HUDEP-2 (cell line): ENCODE measurements around the gene OR10V1.
A peak's percentile ranks its signal among the peaks of the same experiment; 100 is the strongest.

Source experiments
- DNase-seq, 76 experiments: peaks; one replicate each; lab custom pipeline; 2025; ENCODE audit not compliant: unreplicated experiment in 76 of 76; lab: John Stamatoyannopoulos, UW

OR10V1 gene

GRCh38 chr11:59713745-59714144 is at the start of gene OR10V1:
OR10V1 (minus strand) TSS chr11:59713845; CDS start chr11:59713845, 0 bp downstream.
- no peak for DNase-seq

- DNase-seq, result no peak
Observed at GRCh38 chr11:59761993-59762392, 48.3 kb upstream of the OR10V1 start.

- DNase-seq, result no peak
Observed at GRCh38 chr11:59760771-59761170, 47.1 kb upstream of the OR10V1 start.

- no peak for DNase-seq
Observed at GRCh38 chr11:59759900-59760299, 46.3 kb upstream of the OR10V1 start.

- no peak for DNase-seq
Observed at GRCh38 chr11:59758401-59759037, 44.9 kb upstream of the OR10V1 start.

GRCh38 chr11:59756845-59757244 is 43.2 kb upstream of the OR10V1 start:
- DNase-seq, result peak in 11 of 76 experiments; percentile 0 to 33 (median 12)

GRCh38 chr11:59756558-59756840 is 42.9 kb upstream of the OR10V1 start:
- DNase-seq, result no peak

- DNase-seq, result peak in 41 of 76 experiments; percentile 4 to 58 (median 18)
Observed at GRCh38 chr11:59755701-59756557, 42.3 kb upstream of the OR10V1 start.

- DNase-seq, result peak in 42 of 76 experiments; percentile 7 to 60 (median 28)
Observed at GRCh38 chr11:59754859-59755700, 41.4 kb upstream of the OR10V1 start, which contains the start of gene STX3. STX3 (plus strand) TSS chr11:59755376; CDS start chr11:59755606, 230 bp downstream.

GRCh38 chr11:59754494-59754858 is 40.8 kb upstream of the OR10V1 start:
- peak in 11 of 76 experiments; percentile 3 to 66 (median 30) for DNase-seq

GRCh38 chr11:59753650-59754493 is 40.2 kb upstream of the OR10V1 start:
- peak in 71 of 76 experiments; percentile 19 to 84 (median 66) for DNase-seq

- no peak for DNase-seq
Observed at GRCh38 chr11:59746111-59746510, 32.5 kb upstream of the OR10V1 start.

GRCh38 chr11:59730896-59731565 is 17.4 kb upstream of the OR10V1 start:
- no peak for DNase-seq

- DNase-seq, result no peak
Observed at GRCh38 chr11:59729834-59730233, 16.2 kb upstream of the OR10V1 start.

GRCh38 chr11:59728913-59729312 is 15.3 kb upstream of the OR10V1 start:
- DNase-seq, result no peak

GRCh38 chr11:59728154-59728553 is 14.5 kb upstream of the OR10V1 start:
- DNase-seq, result no peak

GRCh38 chr11:59727426-59727825 is 13.8 kb upstream of the OR10V1 start:
- DNase-seq, result no peak

- DNase-seq, result no peak
Observed at GRCh38 chr11:59724066-59724465, 10.4 kb upstream of the OR10V1 start.

GRCh38 chr11:59719556-59719955 is 5.9 kb upstream of the OR10V1 start:
- no peak for DNase-seq

- no peak for DNase-seq
Observed at GRCh38 chr11:59716051-59716450, 2.4 kb upstream of the OR10V1 start.
